ENCODE results near the gene LRRIQ1. TPM values are rescaled to one million over a fixed set of nuclear protein-coding genes. Genes with fewer than 3 reads are reported as not detected.
A peak's percentile ranks its signal among the peaks of the same experiment; 100 is the strongest.

The LRRIQ1 gene
- total RNA-seq, 1 experiment from 2014 or later = 0.40 TPM

DNA sequence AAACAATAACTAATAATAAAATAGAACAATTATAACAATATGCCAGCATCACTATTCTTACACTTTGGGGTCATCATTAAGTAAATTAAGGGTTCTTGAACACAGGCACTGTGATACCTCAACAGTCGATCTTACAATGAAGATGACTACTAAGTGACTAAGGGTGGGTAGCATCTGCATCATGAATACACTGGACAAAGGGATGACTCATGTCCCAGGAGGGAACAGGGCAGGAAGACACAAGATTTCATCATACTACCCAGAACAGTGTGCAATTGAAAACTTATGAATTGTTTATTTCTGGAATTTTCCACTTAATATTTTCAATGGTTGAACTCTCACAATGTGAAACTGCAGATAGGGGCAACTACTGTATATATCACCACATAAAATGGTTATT is 19.7 kb upstream of the LRRIQ1 start:
- no peak overlapping the region for H3K4me3 ChIP-seq (ENCODE audit: low read length)
- ChIA-PET CTCF (no interaction called here), POLR2A (ENCODE audit: unreplicated experiment) (no interaction called here)
- peak; percentile 84 for DNase-seq
- TF ChIP-seq, protein P1, sequence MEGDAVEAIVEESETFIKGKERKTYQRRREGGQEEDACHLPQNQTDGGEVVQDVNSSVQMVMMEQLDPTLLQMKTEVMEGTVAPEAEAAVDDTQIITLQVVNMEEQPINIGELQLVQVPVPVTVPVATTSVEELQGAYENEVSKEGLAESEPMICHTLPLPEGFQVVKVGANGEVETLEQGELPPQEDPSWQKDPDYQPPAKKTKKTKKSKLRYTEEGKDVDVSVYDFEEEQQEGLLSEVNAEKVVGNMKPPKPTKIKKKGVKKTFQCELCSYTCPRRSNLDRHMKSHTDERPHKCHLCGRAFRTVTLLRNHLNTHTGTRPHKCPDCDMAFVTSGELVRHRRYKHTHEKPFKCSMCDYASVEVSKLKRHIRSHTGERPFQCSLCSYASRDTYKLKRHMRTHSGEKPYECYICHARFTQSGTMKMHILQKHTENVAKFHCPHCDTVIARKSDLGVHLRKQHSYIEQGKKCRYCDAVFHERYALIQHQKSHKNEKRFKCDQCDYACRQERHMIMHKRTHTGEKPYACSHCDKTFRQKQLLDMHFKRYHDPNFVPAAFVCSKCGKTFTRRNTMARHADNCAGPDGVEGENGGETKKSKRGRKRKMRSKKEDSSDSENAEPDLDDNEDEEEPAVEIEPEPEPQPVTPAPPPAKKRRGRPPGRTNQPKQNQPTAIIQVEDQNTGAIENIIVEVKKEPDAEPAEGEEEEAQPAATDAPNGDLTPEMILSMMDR (conservative IDR thresholded peaks at IDR 0.05; ENCODE audit: low read depth, low read length) = no peak
- TF ChIP-seq EZH2 (IDR thresholded peaks at IDR 0.05; ENCODE audit: low read length, unreplicated experiment) = no peak
- no peak for TF ChIP-seq EZH2phosphoT487 (IDR thresholded peaks at IDR 0.05; ENCODE audit: borderline replicate concordance, low read length)
- H3K9ac ChIP-seq (ENCODE audit: low read length) = no peak overlapping the region
- H3K36me3 ChIP-seq (ENCODE audit: low read depth, low read length) = no peaks in the 10 kb centered on the region
- no peaks in the 10 kb centered on the region for H3K9me3 ChIP-seq (ENCODE audit: low read length)
- H2AFZ ChIP-seq (ENCODE audit: low read length) = no peak overlapping the region
- intact Hi-C loops (cut with micrococcal nuclease) = loop anchor here (1.0 kb wide), 1 partner anchor 8 kb away; no protein-coding TSS in a partner anchor
- no peaks in the 10 kb centered on the region for H3K9me2 ChIP-seq (replicated peaks; ENCODE audit: low read length)
- H3K27me3 ChIP-seq (ENCODE audit: low read length) = no peaks in the 10 kb centered on the region
- H3K4me1 ChIP-seq (ENCODE audit: insufficient read depth, low read length) = peaks cover 8% of the 10 kb centered on the region
- peak; percentile 100 for ATAC-seq
- H3K4me2 ChIP-seq (ENCODE audit: low read length) = 0 out of 2 replicates have a peak overlapping the region, but pooled peaks have one; percentile 29
- H3F3A ChIP-seq (ENCODE audit: low read length, unreplicated experiment) = no peaks in the 10 kb centered on the region
- no peak overlapping the region for H3K27ac ChIP-seq (ENCODE audit: low read length)
- no TSS peak for BruUV-seq (replicated peaks)
- H4K20me1 ChIP-seq (ENCODE audit: low read length) = no peaks in the 10 kb centered on the region
- H3K79me2 ChIP-seq (ENCODE audit: low read length) = no peaks in the 10 kb centered on the region

DNA sequence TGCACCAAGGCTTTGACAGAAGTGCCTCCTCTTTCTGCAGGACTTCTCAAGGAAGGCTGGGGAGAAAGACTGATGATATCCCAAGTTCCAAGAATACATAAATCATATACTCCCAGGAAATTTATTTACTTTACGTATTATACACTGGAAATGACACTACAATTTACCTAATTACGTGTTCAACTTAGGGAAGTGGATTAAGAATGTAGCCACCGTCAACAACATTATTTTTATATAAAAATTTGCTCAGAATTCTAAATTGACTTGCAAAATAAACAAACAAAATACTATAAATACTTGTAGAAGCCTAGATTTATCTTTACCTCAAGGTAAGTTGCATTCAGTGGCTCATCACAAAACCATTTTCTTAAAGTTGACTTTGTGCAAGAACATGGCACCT is 19.0 kb upstream of the LRRIQ1 start:
- H3K27me3 ChIP-seq (ENCODE audit: low read length) = no peaks in the 10 kb centered on the region
- no peaks in the 10 kb centered on the region for H4K20me1 ChIP-seq (ENCODE audit: low read length)
- H3K9me2 ChIP-seq (replicated peaks; ENCODE audit: low read length) = no peaks in the 10 kb centered on the region
- H3K27ac ChIP-seq (ENCODE audit: low read length) = no peak overlapping the region
- ChIA-PET CTCF (no interaction called here), POLR2A (ENCODE audit: unreplicated experiment) (no interaction called here)
- H2AFZ ChIP-seq (ENCODE audit: low read length) = no peak overlapping the region
- no peak overlapping the region for H3K4me3 ChIP-seq (ENCODE audit: low read length)
- H3K4me2 ChIP-seq (ENCODE audit: low read length) = 0 out of 2 replicates have a peak overlapping the region, but pooled peaks have one; percentile 29
- no TSS peak for BruUV-seq (replicated peaks)
- H3K4me1 ChIP-seq (ENCODE audit: insufficient read depth, low read length) = peaks cover 8% of the 10 kb centered on the region
- no peak overlapping the region for H3K9ac ChIP-seq (ENCODE audit: low read length)
- no peaks in the 10 kb centered on the region for H3K36me3 ChIP-seq (ENCODE audit: low read depth, low read length)
- no peaks in the 10 kb centered on the region for H3F3A ChIP-seq (ENCODE audit: low read length, unreplicated experiment)
- TF ChIP-seq, protein P1 (conservative IDR thresholded peaks at IDR 0.05; ENCODE audit: low read depth, low read length) = no peak
- TF ChIP-seq EZH2phosphoT487 (IDR thresholded peaks at IDR 0.05; ENCODE audit: borderline replicate concordance, low read length) (no peak), EZH2 (IDR thresholded peaks at IDR 0.05; ENCODE audit: low read length, unreplicated experiment) (no peak)
- intact Hi-C loops (cut with micrococcal nuclease) = no loop called here
- DNase-seq (no peak), ATAC-seq (no peak)
- no peaks in the 10 kb centered on the region for H3K9me3 ChIP-seq (ENCODE audit: low read length)
- H3K79me2 ChIP-seq (ENCODE audit: low read length) = no peaks in the 10 kb centered on the region

DNA sequence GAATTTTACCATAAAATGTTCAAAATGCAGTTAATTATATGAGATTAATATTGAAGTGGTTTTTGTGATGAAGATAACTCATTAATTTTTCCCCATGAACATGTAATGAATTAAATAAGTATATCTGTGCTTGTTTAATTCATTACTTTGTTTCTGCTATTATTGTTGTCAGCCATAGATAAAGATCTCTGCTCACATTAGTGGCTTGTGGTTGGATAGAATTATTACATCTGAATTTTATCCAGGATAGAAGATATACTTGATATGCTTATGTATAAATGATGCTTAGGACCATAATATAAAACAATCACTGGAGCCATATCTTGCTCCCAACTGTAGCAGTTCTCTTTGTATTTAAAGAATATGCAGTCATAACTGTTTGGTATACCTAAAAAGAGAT is 18.5 kb upstream of the LRRIQ1 start:
- Histone ChIP-seq H3K4me2 (ENCODE audit: low read length) (no peak overlapping the region), H3K9me3 (ENCODE audit: low read length) (no peaks in the 10 kb centered on the region), H3K27ac (ENCODE audit: low read length) (no peak overlapping the region), H4K20me1 (ENCODE audit: low read length) (no peaks in the 10 kb centered on the region), H3F3A (ENCODE audit: low read length, unreplicated experiment) (no peaks in the 10 kb centered on the region), H2AFZ (ENCODE audit: low read length) (no peak overlapping the region), H3K36me3 (ENCODE audit: low read depth, low read length) (no peaks in the 10 kb centered on the region), H3K79me2 (ENCODE audit: low read length) (no peaks in the 10 kb centered on the region), H3K27me3 (ENCODE audit: low read length) (no peaks in the 10 kb centered on the region), H3K4me3 (ENCODE audit: low read length) (no peak overlapping the region), H3K9ac (ENCODE audit: low read length) (no peak overlapping the region), H3K9me2 (replicated peaks; ENCODE audit: low read length) (no peaks in the 10 kb centered on the region), H3K4me1 (ENCODE audit: insufficient read depth, low read length) (peaks cover 8% of the 10 kb centered on the region)
- BruUV-seq (replicated peaks) = no TSS peak
- TF ChIP-seq EZH2 (IDR thresholded peaks at IDR 0.05; ENCODE audit: low read length, unreplicated experiment) (no peak), EZH2phosphoT487 (IDR thresholded peaks at IDR 0.05; ENCODE audit: borderline replicate concordance, low read length) (no peak)
- TF ChIP-seq, protein P1 (conservative IDR thresholded peaks at IDR 0.05; ENCODE audit: low read depth, low read length) = no peak
- ATAC-seq = no peak
- ChIA-PET POLR2A (ENCODE audit: unreplicated experiment) (no interaction called here), CTCF (no interaction called here)
- intact Hi-C loops (cut with micrococcal nuclease) = no loop called here
- DNase-seq = no peak
